Measurements from ENCODE around the gene AKIRIN2. TPM values are rescaled to one million over a fixed set of nuclear protein-coding genes. Genes with fewer than 3 reads are reported as not detected.

Gene AKIRIN2
- total RNA-seq, 1 experiment from 2014 or later, result 68.9 TPM

DNA sequence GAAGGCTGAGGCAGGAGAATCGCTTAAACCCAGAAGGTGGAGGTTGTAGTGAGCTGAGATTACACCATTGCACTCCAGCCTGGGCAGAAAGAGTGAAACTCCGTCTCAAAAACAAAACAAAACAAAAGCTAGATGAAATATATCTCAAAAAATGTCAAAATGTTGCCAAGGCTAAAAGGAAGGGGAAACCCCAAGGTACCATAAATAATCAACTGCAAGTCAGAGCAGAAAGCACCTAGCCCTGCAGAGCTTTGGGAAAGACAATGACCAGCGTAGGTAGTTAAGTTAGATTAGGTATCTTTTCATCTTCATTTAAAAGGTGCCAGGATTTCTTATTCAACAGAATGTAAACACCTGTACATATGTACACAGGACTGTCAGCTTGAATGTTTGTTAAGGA lies 33.0 kb downstream of the AKIRIN2 start:
- Histone ChIP-seq H3K27me3 (replicated peaks; ENCODE audit: insufficient read depth, low read depth, low read length, poor library complexity) (no peaks in the 10 kb centered on the region), H3K4me3 (ENCODE audit: low read depth, low read length, poor library complexity, severe bottlenecking) (no peak overlapping the region), H3K27ac (ENCODE audit: low read depth, low read length, poor library complexity, severe bottlenecking) (no peak overlapping the region), H3K4me1 (ENCODE audit: insufficient read depth, low read length, poor library complexity, severe bottlenecking) (no peaks in the 10 kb centered on the region), H3K9me3 (ENCODE audit: low read depth, low read length, poor library complexity, severe bottlenecking) (no peaks in the 10 kb centered on the region), H3K36me3 (ENCODE audit: insufficient read depth, low read length, poor library complexity, severe bottlenecking) (peaks cover 31% of the 10 kb centered on the region)
- POLR2A ChIA-PET (ENCODE audit: low non-redundant PET), result no interaction called here
- no TSS peak for BruUV-seq (replicated peaks)
- DNase-seq (ENCODE audit: low spot score), result no peak
- TF ChIP-seq EZH2 (IDR thresholded peaks at IDR 0.05; ENCODE audit: borderline replicate concordance, low read depth, low read length, poor library complexity, severe bottlenecking), result no peak
- TF ChIP-seq, protein P1, sequence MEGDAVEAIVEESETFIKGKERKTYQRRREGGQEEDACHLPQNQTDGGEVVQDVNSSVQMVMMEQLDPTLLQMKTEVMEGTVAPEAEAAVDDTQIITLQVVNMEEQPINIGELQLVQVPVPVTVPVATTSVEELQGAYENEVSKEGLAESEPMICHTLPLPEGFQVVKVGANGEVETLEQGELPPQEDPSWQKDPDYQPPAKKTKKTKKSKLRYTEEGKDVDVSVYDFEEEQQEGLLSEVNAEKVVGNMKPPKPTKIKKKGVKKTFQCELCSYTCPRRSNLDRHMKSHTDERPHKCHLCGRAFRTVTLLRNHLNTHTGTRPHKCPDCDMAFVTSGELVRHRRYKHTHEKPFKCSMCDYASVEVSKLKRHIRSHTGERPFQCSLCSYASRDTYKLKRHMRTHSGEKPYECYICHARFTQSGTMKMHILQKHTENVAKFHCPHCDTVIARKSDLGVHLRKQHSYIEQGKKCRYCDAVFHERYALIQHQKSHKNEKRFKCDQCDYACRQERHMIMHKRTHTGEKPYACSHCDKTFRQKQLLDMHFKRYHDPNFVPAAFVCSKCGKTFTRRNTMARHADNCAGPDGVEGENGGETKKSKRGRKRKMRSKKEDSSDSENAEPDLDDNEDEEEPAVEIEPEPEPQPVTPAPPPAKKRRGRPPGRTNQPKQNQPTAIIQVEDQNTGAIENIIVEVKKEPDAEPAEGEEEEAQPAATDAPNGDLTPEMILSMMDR (conservative IDR thresholded peaks at IDR 0.05; ENCODE audit: low read depth, low read length), result no peak
- CTCF ChIA-PET, result no interaction called here
- intact Hi-C loops (cut with micrococcal nuclease; ENCODE audit: unreplicated experiment), result no loop called here

DNA sequence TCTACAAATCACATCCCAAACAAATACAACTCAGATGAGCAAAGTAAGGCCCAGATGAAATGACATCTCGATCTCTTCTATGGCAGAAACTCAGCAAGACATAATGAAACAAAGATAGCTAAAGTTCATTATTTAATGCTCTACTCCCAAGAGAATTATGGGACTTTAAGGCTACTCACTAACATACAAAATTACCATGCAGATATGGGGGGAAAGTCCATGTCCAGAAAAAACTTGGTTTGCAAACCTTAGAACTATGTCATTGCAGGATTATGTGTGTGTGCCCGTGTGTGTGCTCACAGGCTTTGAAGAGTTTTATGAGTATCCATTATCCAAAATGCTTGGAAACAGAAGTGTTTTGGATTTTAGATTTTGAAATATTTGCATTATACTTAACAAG lies 34.0 kb downstream of the AKIRIN2 start:
- Histone ChIP-seq H3K27me3 (replicated peaks; ENCODE audit: insufficient read depth, low read depth, low read length, poor library complexity) (no peaks in the 10 kb centered on the region), H3K4me3 (ENCODE audit: low read depth, low read length, poor library complexity, severe bottlenecking) (no peak overlapping the region), H3K9me3 (ENCODE audit: low read depth, low read length, poor library complexity, severe bottlenecking) (no peaks in the 10 kb centered on the region), H3K36me3 (ENCODE audit: insufficient read depth, low read length, poor library complexity, severe bottlenecking) (peaks cover 38% of the 10 kb centered on the region), H3K4me1 (ENCODE audit: insufficient read depth, low read length, poor library complexity, severe bottlenecking) (no peaks in the 10 kb centered on the region), H3K27ac (ENCODE audit: low read depth, low read length, poor library complexity, severe bottlenecking) (no peak overlapping the region)
- CTCF ChIA-PET, result no interaction called here
- BruUV-seq (replicated peaks), result no TSS peak
- no peak for TF ChIP-seq EZH2 (IDR thresholded peaks at IDR 0.05; ENCODE audit: borderline replicate concordance, low read depth, low read length, poor library complexity, severe bottlenecking)
- TF ChIP-seq, protein P1 (conservative IDR thresholded peaks at IDR 0.05; ENCODE audit: low read depth, low read length), result no peak
- DNase-seq (ENCODE audit: low spot score), result no peak
- intact Hi-C loops (cut with micrococcal nuclease; ENCODE audit: unreplicated experiment), result no loop called here
- POLR2A ChIA-PET (ENCODE audit: low non-redundant PET), result no interaction called here

DNA sequence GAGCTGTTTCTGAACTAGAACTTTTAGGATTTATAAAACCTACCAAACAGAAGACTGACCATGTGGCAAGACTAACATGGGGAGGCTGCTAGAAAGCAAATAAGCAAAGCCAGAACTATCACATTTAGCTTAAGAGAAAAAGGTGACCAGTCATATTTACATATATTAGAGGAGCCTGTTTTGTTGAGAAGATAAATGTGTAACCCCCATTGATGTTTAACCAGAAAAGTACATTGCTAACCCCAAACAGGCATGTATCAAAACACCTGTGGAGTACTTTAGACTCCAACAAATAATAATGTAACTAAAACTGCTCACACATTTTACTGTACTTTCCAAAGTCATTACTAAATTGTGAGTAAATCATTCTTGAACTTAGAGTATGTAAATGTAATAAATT lies 35.0 kb downstream of the AKIRIN2 start:
- no peaks in the 10 kb centered on the region for H3K27me3 ChIP-seq (replicated peaks; ENCODE audit: insufficient read depth, low read depth, low read length, poor library complexity)
- no peaks in the 10 kb centered on the region for H3K9me3 ChIP-seq (ENCODE audit: low read depth, low read length, poor library complexity, severe bottlenecking)
- intact Hi-C loops (cut with micrococcal nuclease; ENCODE audit: unreplicated experiment), result no loop called here
- H3K4me3 ChIP-seq (ENCODE audit: low read depth, low read length, poor library complexity, severe bottlenecking), result no peak overlapping the region
- no peaks in the 10 kb centered on the region for H3K4me1 ChIP-seq (ENCODE audit: insufficient read depth, low read length, poor library complexity, severe bottlenecking)
- H3K36me3 ChIP-seq (ENCODE audit: insufficient read depth, low read length, poor library complexity, severe bottlenecking), result peaks cover 29% of the 10 kb centered on the region
- no peak overlapping the region for H3K27ac ChIP-seq (ENCODE audit: low read depth, low read length, poor library complexity, severe bottlenecking)
- POLR2A ChIA-PET (ENCODE audit: low non-redundant PET), result no interaction called here
- BruUV-seq (replicated peaks), result no TSS peak
- TF ChIP-seq, protein P1 (conservative IDR thresholded peaks at IDR 0.05; ENCODE audit: low read depth, low read length), result no peak
- no peak for TF ChIP-seq EZH2 (IDR thresholded peaks at IDR 0.05; ENCODE audit: borderline replicate concordance, low read depth, low read length, poor library complexity, severe bottlenecking)
- CTCF ChIA-PET, result no interaction called here
- DNase-seq (ENCODE audit: low spot score), result no peak
